PC-3 (cell line): Measurements from ENCODE around the gene KCNAB3.

ENCODE experiments used
- EZH2 ChIP-seq: fragments of 300-600 bp; sonication (generic); IDR thresholded peaks from one replicate; pipeline ENCODE4 v1.6.1; 2017; ENCODE audit warnings: antibody characterized with exemption, mild to moderate bottlenecking, low read length; ENCODE audit not compliant: unreplicated experiment
- EZH2phosphoT487 ChIP-seq: fragments of 300-600 bp; sonication (generic); IDR thresholded peaks from 2 replicates; pipeline ENCODE4 v1.6.1; 2018; ENCODE audit warnings: mild to moderate bottlenecking, antibody characterized with exemption, low read length, borderline replicate concordance
- TF ChIP-seq, protein P1 (sequence below): fragments of 300-600 bp; sonication (generic); conservative IDR thresholded peaks from 2 replicates; pipeline ENCODE4 v1.5.1; 2017; ENCODE audit warnings: antibody characterized with exemption, low read depth, mild to moderate bottlenecking, low read length

DNA sequence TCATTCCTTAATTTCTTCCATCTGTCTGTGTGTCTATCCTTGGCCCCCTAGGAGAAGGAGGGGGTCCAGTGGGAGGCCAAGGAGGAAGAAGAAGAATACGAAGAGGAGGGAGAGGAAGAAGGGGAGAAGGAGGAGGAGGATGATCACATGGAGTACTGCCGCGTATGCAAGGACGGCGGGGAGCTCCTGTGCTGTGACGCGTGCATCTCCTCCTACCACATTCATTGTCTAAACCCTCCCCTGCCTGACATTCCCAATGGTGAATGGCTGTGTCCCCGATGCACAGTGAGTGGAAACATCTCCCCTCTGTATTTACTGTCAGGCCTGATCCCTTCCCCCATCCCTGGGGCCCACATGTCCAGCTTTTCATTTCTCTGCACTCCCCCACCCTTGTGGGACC, 34.8 kb downstream of the KCNAB3 start:
- TF ChIP-seq, protein P1, sequence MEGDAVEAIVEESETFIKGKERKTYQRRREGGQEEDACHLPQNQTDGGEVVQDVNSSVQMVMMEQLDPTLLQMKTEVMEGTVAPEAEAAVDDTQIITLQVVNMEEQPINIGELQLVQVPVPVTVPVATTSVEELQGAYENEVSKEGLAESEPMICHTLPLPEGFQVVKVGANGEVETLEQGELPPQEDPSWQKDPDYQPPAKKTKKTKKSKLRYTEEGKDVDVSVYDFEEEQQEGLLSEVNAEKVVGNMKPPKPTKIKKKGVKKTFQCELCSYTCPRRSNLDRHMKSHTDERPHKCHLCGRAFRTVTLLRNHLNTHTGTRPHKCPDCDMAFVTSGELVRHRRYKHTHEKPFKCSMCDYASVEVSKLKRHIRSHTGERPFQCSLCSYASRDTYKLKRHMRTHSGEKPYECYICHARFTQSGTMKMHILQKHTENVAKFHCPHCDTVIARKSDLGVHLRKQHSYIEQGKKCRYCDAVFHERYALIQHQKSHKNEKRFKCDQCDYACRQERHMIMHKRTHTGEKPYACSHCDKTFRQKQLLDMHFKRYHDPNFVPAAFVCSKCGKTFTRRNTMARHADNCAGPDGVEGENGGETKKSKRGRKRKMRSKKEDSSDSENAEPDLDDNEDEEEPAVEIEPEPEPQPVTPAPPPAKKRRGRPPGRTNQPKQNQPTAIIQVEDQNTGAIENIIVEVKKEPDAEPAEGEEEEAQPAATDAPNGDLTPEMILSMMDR = no peak
- TF ChIP-seq EZH2phosphoT487 = no peak
- no peak for TF ChIP-seq EZH2
